ENCODE measurements around the gene PTGES3.

GRCh38 chr12:56645717-56646446 is 42.2 kb downstream of the PTGES3 start, which contains the start of gene ATP5F1B:
- TF ChIP-seq CTCF (IDR thresholded peaks at IDR 0.05) (no peak), POLR2A (IDR thresholded peaks at IDR 0.05) (peak; percentile 87)

Measured in testis (tissue), 2 donors.